ENCODE data around the gene NAGLU. TPM values are rescaled to one million over a fixed set of nuclear protein-coding genes. Genes with fewer than 3 reads are reported as not detected.
A peak's percentile ranks its signal among the peaks of the same experiment; 100 is the strongest.

NAGLU gene
- total and polyA plus RNA-seq, 2 of the 13 experiments (the other 11 are each of a cell fraction or from before 2014, with no cell fraction given) = 28.2 to 40.1 TPM

DNA sequence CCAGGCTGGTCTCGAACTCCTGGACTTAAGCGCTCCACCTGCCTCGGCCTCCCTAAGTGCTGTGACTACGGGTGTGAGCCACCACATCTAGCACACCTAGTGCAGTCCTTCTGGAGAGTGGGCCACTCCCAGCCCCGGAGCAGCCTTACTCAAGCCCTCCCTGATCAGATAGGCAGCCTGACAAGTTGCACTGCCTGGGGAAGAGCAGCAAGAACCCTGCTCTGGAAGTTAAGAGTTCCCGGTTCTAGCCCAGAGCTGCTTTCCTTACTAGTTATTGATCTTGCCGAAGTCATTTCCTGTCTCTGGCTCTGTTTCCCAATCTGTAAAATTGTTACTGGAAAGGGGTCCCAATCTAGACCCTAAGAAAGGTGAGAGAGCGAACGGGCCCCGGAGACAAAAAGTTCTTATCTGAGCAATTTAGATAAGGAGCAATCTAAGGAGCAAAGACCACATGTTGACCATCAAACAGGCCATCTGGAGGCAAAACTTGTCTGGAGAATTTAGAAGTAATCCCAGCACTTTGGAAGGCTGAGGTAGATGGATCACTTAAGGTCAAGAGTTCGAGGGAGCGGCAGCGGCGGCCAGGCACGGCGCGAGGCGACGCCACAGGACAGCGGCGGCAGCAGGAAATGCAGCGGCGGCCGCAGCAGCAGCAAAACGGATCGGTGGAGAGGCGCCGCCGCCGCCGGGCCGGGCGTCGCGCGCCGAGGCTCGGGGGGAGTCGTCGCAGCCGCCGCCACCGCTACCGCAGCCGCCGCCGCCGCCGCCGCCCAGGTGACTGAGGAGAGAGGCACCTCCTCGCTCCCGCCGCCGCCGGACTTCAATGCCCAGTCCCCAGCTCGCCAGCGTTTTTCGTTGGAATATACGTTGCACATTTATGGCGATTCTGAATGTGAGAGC, 4.3 kb upstream of the NAGLU start (continued):
- TF ChIP-seq, protein P1, sequence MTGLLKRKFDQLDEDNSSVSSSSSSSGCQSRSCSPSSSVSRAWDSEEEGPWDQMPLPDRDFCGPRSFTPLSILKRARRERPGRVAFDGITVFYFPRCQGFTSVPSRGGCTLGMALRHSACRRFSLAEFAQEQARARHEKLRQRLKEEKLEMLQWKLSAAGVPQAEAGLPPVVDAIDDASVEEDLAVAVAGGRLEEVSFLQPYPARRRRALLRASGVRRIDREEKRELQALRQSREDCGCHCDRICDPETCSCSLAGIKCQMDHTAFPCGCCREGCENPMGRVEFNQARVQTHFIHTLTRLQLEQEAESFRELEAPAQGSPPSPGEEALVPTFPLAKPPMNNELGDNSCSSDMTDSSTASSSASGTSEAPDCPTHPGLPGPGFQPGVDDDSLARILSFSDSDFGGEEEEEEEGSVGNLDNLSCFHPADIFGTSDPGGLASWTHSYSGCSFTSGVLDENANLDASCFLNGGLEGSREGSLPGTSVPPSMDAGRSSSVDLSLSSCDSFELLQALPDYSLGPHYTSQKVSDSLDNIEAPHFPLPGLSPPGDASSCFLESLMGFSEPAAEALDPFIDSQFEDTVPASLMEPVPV (CRISPR knock-in tag; IDR thresholded peaks at IDR 0.05) = no peak
- TF ChIP-seq, protein P2, sequence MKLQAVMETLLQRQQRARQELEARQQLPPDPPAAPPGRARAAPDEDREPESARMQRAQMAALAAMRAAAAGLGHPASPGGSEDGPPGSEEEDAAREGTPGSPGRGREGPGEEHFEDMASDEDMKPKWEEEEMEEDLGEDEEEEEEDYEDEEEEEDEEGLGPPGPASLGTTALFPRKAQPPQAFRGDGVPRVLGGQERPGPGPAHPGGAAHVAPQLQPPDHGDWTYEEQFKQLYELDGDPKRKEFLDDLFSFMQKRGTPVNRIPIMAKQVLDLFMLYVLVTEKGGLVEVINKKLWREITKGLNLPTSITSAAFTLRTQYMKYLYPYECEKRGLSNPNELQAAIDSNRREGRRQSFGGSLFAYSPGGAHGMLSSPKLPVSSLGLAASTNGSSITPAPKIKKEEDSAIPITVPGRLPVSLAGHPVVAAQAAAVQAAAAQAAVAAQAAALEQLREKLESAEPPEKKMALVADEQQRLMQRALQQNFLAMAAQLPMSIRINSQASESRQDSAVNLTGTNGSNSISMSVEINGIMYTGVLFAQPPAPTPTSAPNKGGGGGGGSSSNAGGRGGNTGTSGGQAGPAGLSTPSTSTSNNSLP (IDR thresholded peaks at IDR 0.05; ENCODE audit: low read depth, low read length) = no peak
- TF ChIP-seq NBN (conservative IDR thresholded peaks at IDR 0.05) = no peak
- TF ChIP-seq, protein P3, sequence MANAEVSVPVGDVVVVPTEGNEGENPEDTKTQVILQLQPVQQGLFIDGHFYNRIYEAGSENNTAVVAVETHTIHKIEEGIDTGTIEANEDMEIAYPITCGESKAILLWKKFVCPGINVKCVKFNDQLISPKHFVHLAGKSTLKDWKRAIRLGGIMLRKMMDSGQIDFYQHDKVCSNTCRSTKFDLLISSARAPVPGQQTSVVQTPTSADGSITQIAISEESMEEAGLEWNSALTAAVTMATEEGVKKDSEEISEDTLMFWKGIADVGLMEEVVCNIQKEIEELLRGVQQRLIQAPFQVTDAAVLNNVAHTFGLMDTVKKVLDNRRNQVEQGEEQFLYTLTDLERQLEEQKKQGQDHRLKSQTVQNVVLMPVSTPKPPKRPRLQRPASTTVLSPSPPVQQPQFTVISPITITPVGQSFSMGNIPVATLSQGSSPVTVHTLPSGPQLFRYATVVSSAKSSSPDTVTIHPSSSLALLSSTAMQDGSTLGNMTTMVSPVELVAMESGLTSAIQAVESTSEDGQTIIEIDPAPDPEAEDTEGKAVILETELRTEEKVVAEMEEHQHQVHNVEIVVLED (CRISPR knock-in tag; IDR thresholded peaks at IDR 0.05; ENCODE audit: borderline replicate concordance) = no peak
- no peak for TF ChIP-seq ZNF644 (CRISPR knock-in tag; IDR thresholded peaks at IDR 0.05; ENCODE audit: low read depth)
- TF ChIP-seq BRCA1 (CRISPR knock-in tag; IDR thresholded peaks at IDR 0.05) = no peak
- TF ChIP-seq ZNF670 (CRISPR knock-in tag; IDR thresholded peaks at IDR 0.05; ENCODE audit: borderline replicate concordance) = no peak
- TF ChIP-seq ZNF772 (CRISPR knock-in tag; IDR thresholded peaks at IDR 0.05) = no peak
- no peak for TF ChIP-seq ZNF292 (CRISPR knock-in tag; IDR thresholded peaks at IDR 0.05; ENCODE audit: borderline replicate concordance, low read depth)
- TF ChIP-seq RFXAP (CRISPR knock-in tag; IDR thresholded peaks at IDR 0.05; ENCODE audit: borderline replicate concordance) = no peak
- TF ChIP-seq CBX5 (CRISPR knock-in tag; IDR thresholded peaks at IDR 0.05; ENCODE audit: borderline replicate concordance) = no peak
- TF ChIP-seq KMT2B (CRISPR knock-in tag; IDR thresholded peaks at IDR 0.05) = peak; percentile 18; the same call in 1 of the 2 replicates
- TF ChIP-seq, protein P4, sequence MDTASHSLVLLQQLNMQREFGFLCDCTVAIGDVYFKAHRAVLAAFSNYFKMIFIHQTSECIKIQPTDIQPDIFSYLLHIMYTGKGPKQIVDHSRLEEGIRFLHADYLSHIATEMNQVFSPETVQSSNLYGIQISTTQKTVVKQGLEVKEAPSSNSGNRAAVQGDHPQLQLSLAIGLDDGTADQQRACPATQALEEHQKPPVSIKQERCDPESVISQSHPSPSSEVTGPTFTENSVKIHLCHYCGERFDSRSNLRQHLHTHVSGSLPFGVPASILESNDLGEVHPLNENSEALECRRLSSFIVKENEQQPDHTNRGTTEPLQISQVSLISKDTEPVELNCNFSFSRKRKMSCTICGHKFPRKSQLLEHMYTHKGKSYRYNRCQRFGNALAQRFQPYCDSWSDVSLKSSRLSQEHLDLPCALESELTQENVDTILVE (CRISPR knock-in tag; IDR thresholded peaks at IDR 0.05) = peak; percentile 34; the same call in 1 of the 2 replicates
- TF ChIP-seq, protein P5, sequence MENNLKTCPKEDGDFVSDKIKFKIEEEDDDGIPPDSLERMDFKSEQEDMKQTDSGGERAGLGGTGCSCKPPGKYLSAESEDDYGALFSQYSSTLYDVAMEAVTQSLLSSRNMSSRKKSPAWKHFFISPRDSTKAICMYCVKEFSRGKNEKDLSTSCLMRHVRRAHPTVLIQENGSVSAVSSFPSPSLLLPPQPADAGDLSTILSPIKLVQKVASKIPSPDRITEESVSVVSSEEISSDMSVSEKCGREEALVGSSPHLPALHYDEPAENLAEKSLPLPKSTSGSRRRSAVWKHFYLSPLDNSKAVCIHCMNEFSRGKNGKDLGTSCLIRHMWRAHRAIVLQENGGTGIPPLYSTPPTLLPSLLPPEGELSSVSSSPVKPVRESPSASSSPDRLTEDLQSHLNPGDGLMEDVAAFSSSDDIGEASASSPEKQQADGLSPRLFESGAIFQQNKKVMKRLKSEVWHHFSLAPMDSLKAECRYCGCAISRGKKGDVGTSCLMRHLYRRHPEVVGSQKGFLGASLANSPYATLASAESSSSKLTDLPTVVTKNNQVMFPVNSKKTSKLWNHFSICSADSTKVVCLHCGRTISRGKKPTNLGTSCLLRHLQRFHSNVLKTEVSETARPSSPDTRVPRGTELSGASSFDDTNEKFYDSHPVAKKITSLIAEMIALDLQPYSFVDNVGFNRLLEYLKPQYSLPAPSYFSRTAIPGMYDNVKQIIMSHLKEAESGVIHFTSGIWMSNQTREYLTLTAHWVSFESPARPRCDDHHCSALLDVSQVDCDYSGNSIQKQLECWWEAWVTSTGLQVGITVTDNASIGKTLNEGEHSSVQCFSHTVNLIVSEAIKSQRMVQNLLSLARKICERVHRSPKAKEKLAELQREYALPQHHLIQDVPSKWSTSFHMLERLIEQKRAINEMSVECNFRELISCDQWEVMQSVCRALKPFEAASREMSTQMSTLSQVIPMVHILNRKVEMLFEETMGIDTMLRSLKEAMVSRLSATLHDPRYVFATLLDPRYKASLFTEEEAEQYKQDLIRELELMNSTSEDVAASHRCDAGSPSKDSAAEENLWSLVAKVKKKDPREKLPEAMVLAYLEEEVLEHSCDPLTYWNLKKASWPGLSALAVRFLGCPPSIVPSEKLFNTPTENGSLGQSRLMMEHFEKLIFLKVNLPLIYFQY (CRISPR knock-in tag; IDR thresholded peaks at IDR 0.05; ENCODE audit: borderline replicate concordance) = no peak; the same call in 1 of the 2 replicates
- TF ChIP-seq NR2F6 (IDR thresholded peaks at IDR 0.05) = peak; percentile 59; the same call in 1 of the 2 replicates
- TF ChIP-seq NR2F6 (CRISPR knock-in tag; IDR thresholded peaks at IDR 0.05) = peak; percentile 83
- TF ChIP-seq, protein P6, sequence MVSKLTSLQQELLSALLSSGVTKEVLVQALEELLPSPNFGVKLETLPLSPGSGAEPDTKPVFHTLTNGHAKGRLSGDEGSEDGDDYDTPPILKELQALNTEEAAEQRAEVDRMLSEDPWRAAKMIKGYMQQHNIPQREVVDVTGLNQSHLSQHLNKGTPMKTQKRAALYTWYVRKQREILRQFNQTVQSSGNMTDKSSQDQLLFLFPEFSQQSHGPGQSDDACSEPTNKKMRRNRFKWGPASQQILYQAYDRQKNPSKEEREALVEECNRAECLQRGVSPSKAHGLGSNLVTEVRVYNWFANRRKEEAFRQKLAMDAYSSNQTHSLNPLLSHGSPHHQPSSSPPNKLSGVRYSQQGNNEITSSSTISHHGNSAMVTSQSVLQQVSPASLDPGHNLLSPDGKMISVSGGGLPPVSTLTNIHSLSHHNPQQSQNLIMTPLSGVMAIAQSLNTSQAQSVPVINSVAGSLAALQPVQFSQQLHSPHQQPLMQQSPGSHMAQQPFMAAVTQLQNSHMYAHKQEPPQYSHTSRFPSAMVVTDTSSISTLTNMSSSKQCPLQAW (CRISPR knock-in tag; IDR thresholded peaks at IDR 0.05) = no peak

All from HepG2 (cell line).